ENCODE results near the gene EPHB1. TPM values are rescaled to one million over a fixed set of nuclear protein-coding genes. Genes with fewer than 3 reads are reported as not detected.

Gene EPHB1
- total RNA-seq, 1 experiment from 2014 or later: 2.8 TPM

- peaks cover 60 to 73% of the 10 kb centered on the region in 2 experiments for H3K4me1 Mint-ChIP-seq
- H3T11ph ChIP-seq (ENCODE audit: low read length): no peak overlapping the region
- H4K5ac ChIP-seq (ENCODE audit: insufficient read length, low read depth, low read length): no peak overlapping the region
- H3K79me2 ChIP-seq (ENCODE audit: insufficient read depth, low read length): no peaks in the 10 kb centered on the region
- H3K9me3 Mint-ChIP-seq: no peaks in the 10 kb centered on the region; a peak in 2 of 5 replicates
- H4K91ac ChIP-seq (ENCODE audit: insufficient read length, low read depth, low read length): no peak overlapping the region
- TF ChIP-seq, protein P1, sequence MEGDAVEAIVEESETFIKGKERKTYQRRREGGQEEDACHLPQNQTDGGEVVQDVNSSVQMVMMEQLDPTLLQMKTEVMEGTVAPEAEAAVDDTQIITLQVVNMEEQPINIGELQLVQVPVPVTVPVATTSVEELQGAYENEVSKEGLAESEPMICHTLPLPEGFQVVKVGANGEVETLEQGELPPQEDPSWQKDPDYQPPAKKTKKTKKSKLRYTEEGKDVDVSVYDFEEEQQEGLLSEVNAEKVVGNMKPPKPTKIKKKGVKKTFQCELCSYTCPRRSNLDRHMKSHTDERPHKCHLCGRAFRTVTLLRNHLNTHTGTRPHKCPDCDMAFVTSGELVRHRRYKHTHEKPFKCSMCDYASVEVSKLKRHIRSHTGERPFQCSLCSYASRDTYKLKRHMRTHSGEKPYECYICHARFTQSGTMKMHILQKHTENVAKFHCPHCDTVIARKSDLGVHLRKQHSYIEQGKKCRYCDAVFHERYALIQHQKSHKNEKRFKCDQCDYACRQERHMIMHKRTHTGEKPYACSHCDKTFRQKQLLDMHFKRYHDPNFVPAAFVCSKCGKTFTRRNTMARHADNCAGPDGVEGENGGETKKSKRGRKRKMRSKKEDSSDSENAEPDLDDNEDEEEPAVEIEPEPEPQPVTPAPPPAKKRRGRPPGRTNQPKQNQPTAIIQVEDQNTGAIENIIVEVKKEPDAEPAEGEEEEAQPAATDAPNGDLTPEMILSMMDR (conservative IDR thresholded peaks at IDR 0.05): no peak
- H3K14ac ChIP-seq (ENCODE audit: insufficient read depth, low read length): no peak overlapping the region
- no peaks in the 10 kb centered on the region for H3K27me3 ChIP-seq (ENCODE audit: insufficient read depth, low read length)
- H3K4me2 ChIP-seq (ENCODE audit: insufficient read depth, insufficient read length, low read length): no peak overlapping the region
- no peak overlapping the region for H3K56ac ChIP-seq (ENCODE audit: insufficient read length, low read depth, low read length)
- no peak overlapping the region for H2BK120ac ChIP-seq (ENCODE audit: low read depth, low read length, poor library complexity, severe bottlenecking)
- no peak overlapping the region for H2AFZ ChIP-seq (ENCODE audit: low read length)
- no peak overlapping the region for H2BK20ac ChIP-seq (ENCODE audit: low read depth, low read length, poor library complexity, severe bottlenecking)
- H3K27me3 Mint-ChIP-seq (ENCODE audit: low read depth): peaks cover 54% of the 10 kb centered on the region
- no peak overlapping the region for H3K4me3 Mint-ChIP-seq
- H3K4ac ChIP-seq (ENCODE audit: low read depth, low read length): no peak overlapping the region
- no peaks in the 10 kb centered on the region for H3K36me3 Mint-ChIP-seq (ENCODE audit: insufficient read depth in 1 of 3, low read depth in 3 of 3)
- no peak overlapping the region for H2BK5ac ChIP-seq (ENCODE audit: insufficient read length, low read length)
- H2BK15ac ChIP-seq (ENCODE audit: low read depth, low read length): no peak overlapping the region
- peak overlapping the region in 2 of 3 experiments; percentile 64 to 70; a peak in 3 of 7 replicates for H3K27ac Mint-ChIP-seq
- no peak overlapping the region for H2AK5ac ChIP-seq (ENCODE audit: insufficient read length, low read length)
- no peak overlapping the region for H4K8ac ChIP-seq (replicated peaks; ENCODE audit: insufficient read length, low read depth, low read length)
- H2BK12ac ChIP-seq (ENCODE audit: insufficient read length, low read depth, low read length): no peak overlapping the region
- no peak overlapping the region for H3K18ac ChIP-seq (ENCODE audit: insufficient read length, low read depth, low read length)
- no CpG with 5 or more reads among the region's 8 CpGs for WGBS (ENCODE audit: extremely low coverage, insufficient read length, low lambda C conversion rate)
- H3K4me1 ChIP-seq (ENCODE audit: insufficient read depth, low read length): peaks cover 3% of the 10 kb centered on the region; the same call in 1 of the 2 replicates
- no peaks in the 10 kb centered on the region for H3K9me3 ChIP-seq (ENCODE audit: control insufficient read depth, low read depth, low read length)
- no peak overlapping the region for H3K27ac ChIP-seq (ENCODE audit: insufficient read length, low read depth, low read length)
- no peak overlapping the region for H3K9ac ChIP-seq (ENCODE audit: extremely low read depth, insufficient read length, low read length)
- H3K23me2 ChIP-seq (ENCODE audit: insufficient read length, low read depth, low read length, poor library complexity, severe bottlenecking): no peaks in the 10 kb centered on the region
- peak; percentile 71 for DNase-seq
- H3K23ac ChIP-seq (ENCODE audit: insufficient read length, low read depth, low read length): no peak overlapping the region
- no peaks in the 10 kb centered on the region for H3K79me1 ChIP-seq (ENCODE audit: insufficient read depth, low read depth, low read length, poor library complexity, severe bottlenecking)
- H4K20me1 ChIP-seq (ENCODE audit: control insufficient read depth, insufficient read depth, insufficient read length): no peaks in the 10 kb centered on the region
These were observed 142.4 kb downstream of the EPHB1 start for GRCh38 chr3:134937256-134938028.

All from H9 (cell line).